CD14-positive monocyte (primary cell): Measurements from ENCODE around the gene POLG2. TPM values are rescaled to one million over a fixed set of nuclear protein-coding genes. Genes with fewer than 3 reads are reported as not detected.
"Not testable (repeated sequence)": the region's sequence is repeated elsewhere in the genome, so short reads cannot be mapped to it uniquely, and the experiment has no call there.

Experiments used
- DNase-seq, 3 donors: peaks; one replicate each; pipeline ENCODE4 v3.0.0-alpha.2; 2011 to 2022
- H2AFZ ChIP-seq: 2 replicates; pipeline ENCODE4 v1.6.0; 2012; ENCODE audit warnings: mild to moderate bottlenecking, low read depth, low read length, inconsistent platforms; ENCODE audit not compliant: insufficient read depth, poor library complexity, severe bottlenecking
- H3K27ac ChIP-seq, 2 donors: 1 replicate in 1 of 2; 2 replicates in 1 of 2; pipeline ENCODE4 v1.5.1; 2012 to 2013; ENCODE audit warnings: low read length in 2 of 2, control low read depth in 1 of 2, inconsistent platforms in 1 of 2, low read depth in 1 of 2, mild to moderate bottlenecking in 1 of 2
- H3K27me3 ChIP-seq, 2 donors: one replicate each; pipeline versions ENCODE4 v1.6.0 to v1.6.1; 2011 to 2013; ENCODE audit warnings: low read length in 2 of 2; ENCODE audit not compliant: control insufficient read depth in 2 of 2, insufficient read depth in 2 of 2
- H3K36me3 ChIP-seq, 2 donors: replicated peaks in 1 of 2; 1 replicate in 1 of 2; 2 replicates in 1 of 2; pipeline versions ENCODE4 v1.5.1 to v1.6.1; 2012 to 2013; ENCODE audit warnings: low read length in 2 of 2, control low read depth in 1 of 2, inconsistent platforms in 1 of 2, mild to moderate bottlenecking in 1 of 2; ENCODE audit not compliant: insufficient read depth in 2 of 2, control insufficient read depth in 1 of 2
- H3K4me1 ChIP-seq, 2 donors: 1 replicate in 1 of 2; 2 replicates in 1 of 2; pipeline versions ENCODE4 v1.5.1 to v1.6.1; 2012 to 2013; ENCODE audit warnings: low read length in 2 of 2, control low read depth in 1 of 2, inconsistent platforms in 1 of 2, mild to moderate bottlenecking in 1 of 2, moderate library complexity in 1 of 2; ENCODE audit not compliant: insufficient read depth in 2 of 2, control insufficient read depth in 1 of 2
- H3K4me2 ChIP-seq: replicated peaks from 2 replicates; pipeline ENCODE3; 2012; ENCODE audit warnings: low read length, moderate library complexity, mild to moderate bottlenecking; ENCODE audit not compliant: poor library complexity, severe bottlenecking; ENCODE audit errors: extremely low read depth
- H3K4me3 ChIP-seq, 3 experiments: fragments of 200-600 bp in 1 of 3; sonication (generic) in 1 of 3; replicated peaks in 1 of 3; 1 replicate in 2 of 3; 2 replicates in 1 of 3; pipeline ENCODE4 v1.5.1; 2011 to 2013; ENCODE audit warnings: low read length in 3 of 3, mild to moderate bottlenecking in 3 of 3, control low read depth in 2 of 3, low read depth in 2 of 3, inconsistent platforms in 1 of 3, moderate library complexity in 1 of 3
- H3K79me2 ChIP-seq: 2 replicates; pipeline ENCODE4 v1.6.0; 2012; ENCODE audit warnings: mild to moderate bottlenecking, control low read depth, inconsistent platforms, low read length, moderate library complexity; ENCODE audit not compliant: insufficient read depth
- H3K9ac ChIP-seq: 2 replicates; pipeline ENCODE4 v1.6.0; 2017; ENCODE audit warnings: low read length, mild to moderate bottlenecking; ENCODE audit not compliant: insufficient read depth, poor library complexity, severe bottlenecking
- H3K9me3 ChIP-seq, 2 donors: replicated peaks in 1 of 2; 1 replicate in 1 of 2; 2 replicates in 1 of 2; pipeline versions ENCODE4 v1.5.1 to v1.6.1; 2012 to 2013; ENCODE audit warnings: low read length in 2 of 2, control low read depth in 1 of 2; ENCODE audit not compliant: control insufficient read depth in 1 of 2, insufficient read depth in 1 of 2
- H4K20me1 ChIP-seq: 2 replicates; pipeline ENCODE4 v1.6.0; 2012; ENCODE audit warnings: mild to moderate bottlenecking, low read length, control low read depth, moderate library complexity; ENCODE audit not compliant: insufficient read depth
- H3K27ac Mint-ChIP-seq, 7 donors: one replicate each; pipeline ENCODE4 v1.8.0; 2020; ENCODE audit warnings: mild to moderate bottlenecking in 7 of 7, mixed read lengths in 7 of 7, moderate library complexity in 6 of 7, inconsistent platforms in 2 of 7
- H3K27me3 Mint-ChIP-seq, 3 donors: one replicate each; pipeline ENCODE4 v1.8.0; 2021 to 2022; ENCODE audit warnings: low read depth in 3 of 3, mild to moderate bottlenecking in 3 of 3, mixed read lengths in 3 of 3, moderate library complexity in 3 of 3, inconsistent platforms in 1 of 3
- H3K36me3 Mint-ChIP-seq, 2 donors: one replicate each; pipeline ENCODE4 v1.8.0; 2020; ENCODE audit warnings: mixed read lengths in 2 of 2, inconsistent platforms in 1 of 2, mild to moderate bottlenecking in 1 of 2
- H3K4me1 Mint-ChIP-seq: one replicate; pipeline ENCODE4 v1.8.0; 2020; ENCODE audit warnings: mild to moderate bottlenecking, mixed read lengths
- H3K4me3 Mint-ChIP-seq, 2 donors: one replicate each; pipeline ENCODE4 v1.8.0; 2020; ENCODE audit warnings: mild to moderate bottlenecking in 2 of 2, mixed read lengths in 2 of 2, moderate library complexity in 1 of 2
- H3K9me3 Mint-ChIP-seq, 7 donors: one replicate each; pipeline ENCODE4 v1.8.0; 2020 to 2022; ENCODE audit warnings: mixed read lengths in 7 of 7, mild to moderate bottlenecking in 6 of 7, moderate library complexity in 6 of 7, inconsistent platforms in 2 of 7
- CTCF ChIP-seq: fragments of 200-600 bp; IDR thresholded peaks from one replicate; pipeline ENCODE4 v1.8.0; 2022; ENCODE audit warnings: antibody characterized with exemption, mild to moderate bottlenecking
- WGBS: methylation state at CpG from one replicate; pipeline ENCODE4 v1.1.5; 2013; ENCODE audit warnings: missing lambda C conversion rate; ENCODE audit not compliant: insufficient coverage; 5-methylcytosine and 5-hydroxymethylcytosine counted together
- intact Hi-C, 2 donors: fragments of 100-400 bp; cut with micrococcal nuclease; formaldehyde crosslinking; loops; one replicate each; pipeline versions ENCODE4 v1.15.0 to v1.15.1; 2023
- polyA plus RNA-seq, 3 donors: library from polyadenylated mRNA; depleted of rRNA in 1 of 3; unstranded in 2 of 3; stranded (reverse) in 1 of 3; fragments of 300-500 nt in 2 of 3; fragments of >200 nt in 1 of 3; fragmentation: Illumina TruSeq in 2 of 3; gene quantifications; 1 replicate in 2 of 3; 2 replicates in 1 of 3; pipeline ENCODE4 v1.2.3, GENCODE V29; 2012 to 2021

Gene POLG2
- polyA plus RNA-seq, 3 donors = 0.85 to 15.8 (median 1.7) TPM

DNA sequence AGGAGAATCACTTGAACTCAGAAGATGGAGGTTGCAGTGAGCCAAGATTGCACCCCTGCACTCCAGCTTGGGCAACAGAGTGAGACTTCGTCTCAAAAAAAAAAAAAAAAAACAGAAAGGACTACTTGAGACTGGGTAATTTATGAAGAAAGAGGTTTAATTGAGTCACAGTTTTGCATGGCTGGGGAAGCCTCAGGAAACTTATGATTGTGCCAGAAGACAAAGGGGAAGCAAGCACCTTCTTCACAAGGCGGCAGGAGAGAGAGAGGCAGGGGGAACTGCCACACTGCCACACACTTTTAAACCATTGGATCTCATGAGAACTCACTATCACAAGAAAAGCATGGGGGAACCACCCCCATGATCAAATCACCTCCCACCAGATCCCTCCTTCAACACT is 56.9 kb downstream of the POLG2 start:
- peaks cover 30 to 53% (median 48%) of the 10 kb centered on the region in 7 donors for H3K9me3 Mint-ChIP-seq
- Histone ChIP-seq H3K27me3 (no peaks in the 10 kb centered on the region), H3K27ac (peak overlapping the region in 1 of 2 donors; percentile 93), H3K4me3 (no peak overlapping the region), H3K79me2 (no peaks in the 10 kb centered on the region), H2AFZ (no peak overlapping the region), H3K4me2 (no peak overlapping the region), H3K36me3 (no peaks in the 10 kb centered on the region), H3K9ac (no peak overlapping the region), H3K4me1 (peaks cover 42 to 47% of the 10 kb centered on the region in 2 donors), H4K20me1 (no peaks in the 10 kb centered on the region), H3K9me3 (peaks cover 30 to 47% of the 10 kb centered on the region in 2 donors)
- peak; percentile 54 to 82 (median 72) for DNase-seq
- H3K4me1 Mint-ChIP-seq = peaks cover 43% of the 10 kb centered on the region
- peak overlapping the region; percentile 65 to 95 (median 78) for H3K27ac Mint-ChIP-seq
- WGBS = no CpG with 5 or more reads among the region's 2 CpGs
- H3K27me3 Mint-ChIP-seq = no peaks in the 10 kb centered on the region
- TF ChIP-seq CTCF = no peak
- intact Hi-C loops = no loop called here
- H3K4me3 Mint-ChIP-seq = no peak overlapping the region
- peaks cover 10 to 22% of the 10 kb centered on the region in 2 donors for H3K36me3 Mint-ChIP-seq

DNA sequence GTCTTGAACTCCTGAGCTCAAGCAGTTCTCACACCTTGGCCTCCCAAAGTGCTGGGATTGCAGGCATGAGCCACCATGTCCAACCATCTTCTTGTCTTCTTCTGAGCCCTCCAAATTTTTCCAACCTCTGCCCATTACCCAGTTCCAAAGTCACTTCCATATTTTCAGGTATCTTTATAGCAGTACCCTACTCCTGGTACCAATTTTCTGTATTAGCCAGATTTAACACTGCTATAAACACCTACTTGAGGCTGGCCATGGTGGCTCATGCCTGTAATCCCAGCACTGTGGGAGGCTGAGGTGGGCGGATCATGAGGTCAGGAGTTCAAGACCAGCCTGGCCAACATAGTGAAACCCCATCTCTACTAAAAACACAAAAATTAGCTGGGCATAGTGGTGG is 57.3 kb downstream of the POLG2 start:
- peak overlapping the region in 6 of 7 donors; percentile 1 to 95 (median 77) for H3K27ac Mint-ChIP-seq
- peaks cover 30 to 54% (median 49%) of the 10 kb centered on the region in 7 donors for H3K9me3 Mint-ChIP-seq
- no CpG with 5 or more reads among the region's 1 CpG for WGBS
- H3K4me1 Mint-ChIP-seq = peaks cover 41% of the 10 kb centered on the region
- H3K4me3 Mint-ChIP-seq, H3K36me3 ChIP-seq, H2AFZ ChIP-seq, H3K27me3 ChIP-seq, H4K20me1 ChIP-seq, H3K4me2 ChIP-seq, H3K4me3 ChIP-seq, intact Hi-C loops, H3K79me2 ChIP-seq, H3K27me3 Mint-ChIP-seq, DNase-seq, H3K9ac ChIP-seq: not testable (repeated sequence)
- Histone ChIP-seq H3K4me1 (peaks cover 39 to 42% of the 10 kb centered on the region in 2 donors), H3K9me3 (peaks cover 30 to 48% of the 10 kb centered on the region in 2 donors), H3K27ac (peak overlapping the region in 1 of 2 donors; percentile 93)
- H3K36me3 Mint-ChIP-seq = peaks cover 10 to 22% of the 10 kb centered on the region in 2 donors
